GM23338 (cell line): ENCODE results near the gene ADAMTSL2.

Experiments
- CTCF ChIP-seq, 2 experiments: fragments of 200-600 bp in 1 of 2; sonication (generic) in 1 of 2; conservative IDR thresholded peaks; 2 replicates each; pipeline versions ENCODE4 v1.5.1 to v1.6.1; 2016 to 2017; ENCODE audit warnings: antibody characterized with exemption in 2 of 2, low read depth in 2 of 2, mild to moderate bottlenecking in 2 of 2, moderate library complexity in 1 of 2
- EZH2 ChIP-seq: fragments of 200-600 bp; sonication (generic); IDR thresholded peaks from one replicate; pipeline ENCODE4 v1.8.0; 2017; ENCODE audit warnings: antibody characterized with exemption, mild to moderate bottlenecking, low read depth; ENCODE audit not compliant: unreplicated experiment
- REST ChIP-seq: IDR thresholded peaks from one replicate; pipeline ENCODE4 v1.6.1; 2018; ENCODE audit warnings: antibody characterized with exemption; ENCODE audit not compliant: unreplicated experiment

GRCh38 chr9:133532937-133533668, 1.4 kb upstream of the ADAMTSL2 start:
- TF ChIP-seq CTCF (conservative IDR thresholded peaks at IDR 0.05; ENCODE audit: low read depth in 2 of 2) (peak; percentile 56 to 86), REST (no peak), EZH2 (no peak)
